Subcutaneous abdominal adipose tissue (tissue), 5 donors: ENCODE results near the gene UCP2.

Source experiments
- H3K27ac ChIP-seq: one replicate; pipeline ENCODE4 v1.7.0; 2013; ENCODE audit warnings: low read depth, mild to moderate bottlenecking, inconsistent platforms, low read length, moderate library complexity
- H3K27me3 ChIP-seq, 5 donors: one replicate each; pipeline ENCODE4 v1.7.0; 2013; ENCODE audit warnings: low read length in 5 of 5, inconsistent platforms in 1 of 5; ENCODE audit not compliant: control insufficient read depth in 5 of 5, insufficient read depth in 4 of 5
- H3K36me3 ChIP-seq, 5 donors: one replicate each; pipeline ENCODE4 v1.7.0; 2013; ENCODE audit warnings: low read length in 5 of 5; ENCODE audit not compliant: control insufficient read depth in 5 of 5, insufficient read depth in 5 of 5
- H3K4me1 ChIP-seq, 5 donors: one replicate each; pipeline ENCODE4 v1.7.0; 2013; ENCODE audit warnings: low read length in 5 of 5, mild to moderate bottlenecking in 3 of 5, moderate library complexity in 1 of 5; ENCODE audit not compliant: control insufficient read depth in 5 of 5, insufficient read depth in 5 of 5
- H3K4me3 ChIP-seq, 5 donors: one replicate each; pipeline ENCODE4 v1.7.0; 2013; ENCODE audit warnings: low read length in 5 of 5, low read depth in 1 of 5
- H3K9ac ChIP-seq, 5 donors: one replicate each; pipeline ENCODE4 v1.7.0; 2013; ENCODE audit warnings: low read length in 5 of 5, mild to moderate bottlenecking in 4 of 5, moderate library complexity in 3 of 5
- H3K9me3 ChIP-seq, 5 donors: one replicate each; pipeline ENCODE4 v1.7.0; 2013; ENCODE audit warnings: low read length in 5 of 5; ENCODE audit not compliant: control insufficient read depth in 5 of 5
- donor health status: healthy.
- donor health status: healthy.
- donor health status: healthy.
- donor health status: healthy.
- donor health status: healthy.

The UCP2 gene

GRCh38 chr11:74004046-74004695, 21.5 kb upstream of the UCP2 start:
- Histone ChIP-seq H3K27me3 (no peaks in the 10 kb centered on the region), H3K4me3 (no peak overlapping the region), H3K9ac (peak overlapping the region in 2 of 5 donors; percentile 11 to 15), H3K9me3 (no peaks in the 10 kb centered on the region), H3K36me3 (peaks cover 0 to 36% (median 12%) of the 10 kb centered on the region in 5 donors), H3K27ac (no peak overlapping the region), H3K4me1 (peaks cover 3 to 31% (median 15%) of the 10 kb centered on the region in 5 donors)

GRCh38 chr11:74002832-74003231, 20.2 kb upstream of the UCP2 start:
- Histone ChIP-seq H3K27ac (no peak overlapping the region), H3K36me3 (peaks cover 0 to 34% (median 12%) of the 10 kb centered on the region in 5 donors), H3K4me1 (peaks cover 3 to 22% (median 14%) of the 10 kb centered on the region in 5 donors), H3K27me3 (no peaks in the 10 kb centered on the region), H3K4me3 (no peak overlapping the region), H3K9me3 (no peaks in the 10 kb centered on the region), H3K9ac (no peak overlapping the region)

GRCh38 chr11:74001822-74002286, 19.2 kb upstream of the UCP2 start:
- Histone ChIP-seq H3K36me3 (peaks cover 0 to 34% (median 12%) of the 10 kb centered on the region in 5 donors), H3K4me1 (peaks cover 3 to 22% (median 14%) of the 10 kb centered on the region in 5 donors)

GRCh38 chr11:74000307-74001133, 17.9 kb upstream of the UCP2 start:
- H3K27ac ChIP-seq: no peak overlapping the region
- H3K36me3 ChIP-seq: peaks cover 0 to 33% (median 12%) of the 10 kb centered on the region in 5 donors
- H3K4me1 ChIP-seq: peaks cover 3 to 22% (median 14%) of the 10 kb centered on the region in 5 donors
- no peaks in the 10 kb centered on the region for H3K27me3 ChIP-seq
- H3K4me3 ChIP-seq: no peak overlapping the region
- no peak overlapping the region for H3K9ac ChIP-seq
- no peaks in the 10 kb centered on the region for H3K9me3 ChIP-seq

More at GRCh38 chr11:74001822-74002286, 19.2 kb upstream of the UCP2 start:
- H3K9me3 ChIP-seq: no peaks in the 10 kb centered on the region
- H3K27me3 ChIP-seq: no peaks in the 10 kb centered on the region
- no peak overlapping the region for H3K4me3 ChIP-seq
- no peak overlapping the region for H3K27ac ChIP-seq
- H3K9ac ChIP-seq: no peak overlapping the region

- peaks cover 3 to 16% (median 10%) of the 10 kb centered on the region in 5 donors for H3K4me1 ChIP-seq
- H3K27me3 ChIP-seq: no peaks in the 10 kb centered on the region
- H3K27ac ChIP-seq: no peak overlapping the region
- no peak overlapping the region for H3K9ac ChIP-seq
- H3K9me3 ChIP-seq: no peaks in the 10 kb centered on the region
- no peak overlapping the region for H3K4me3 ChIP-seq
- peaks cover 0 to 30% (median 12%) of the 10 kb centered on the region in 5 donors for H3K36me3 ChIP-seq
These were observed 17.1 kb upstream of the UCP2 start for GRCh38 chr11:73999581-74000306.

- Histone ChIP-seq H3K27ac (no peak overlapping the region), H3K4me3 (no peak overlapping the region), H3K36me3 (peaks cover 0 to 26% (median 10%) of the 10 kb centered on the region in 5 donors), H3K4me1 (peaks cover under 1 to 9% (median 2%) of the 10 kb centered on the region in 5 donors), H3K9me3 (no peaks in the 10 kb centered on the region), H3K27me3 (no peaks in the 10 kb centered on the region), H3K9ac (no peak overlapping the region)
These were observed 16.4 kb upstream of the UCP2 start for GRCh38 chr11:73998846-73999575.

GRCh38 chr11:73997120-73997770, 14.6 kb upstream of the UCP2 start:
- Histone ChIP-seq H3K9ac (no peak overlapping the region), H3K36me3 (peaks cover 0 to 9% (median 4%) of the 10 kb centered on the region in 5 donors), H3K9me3 (no peaks in the 10 kb centered on the region), H3K4me1 (peaks cover 0 to 4% (median 0%) of the 10 kb centered on the region in 5 donors), H3K27ac (no peak overlapping the region), H3K4me3 (no peak overlapping the region), H3K27me3 (no peaks in the 10 kb centered on the region)

GRCh38 chr11:73996161-73996747, 13.6 kb upstream of the UCP2 start:
- H3K27me3 ChIP-seq: no peaks in the 10 kb centered on the region
- H3K9ac ChIP-seq: no peak overlapping the region
- peaks cover 0 to 3% (median 0%) of the 10 kb centered on the region in 5 donors for H3K4me1 ChIP-seq
- no peak overlapping the region for H3K4me3 ChIP-seq
- H3K9me3 ChIP-seq: no peaks in the 10 kb centered on the region
- H3K36me3 ChIP-seq: peaks cover 0 to 4% (median 2%) of the 10 kb centered on the region in 5 donors
- no peak overlapping the region for H3K27ac ChIP-seq

GRCh38 chr11:73995731-73996130, 13.1 kb upstream of the UCP2 start:
- Histone ChIP-seq H3K4me3 (no peak overlapping the region), H3K27me3 (no peaks in the 10 kb centered on the region), H3K4me1 (peaks cover 0 to 3% (median 0%) of the 10 kb centered on the region in 5 donors), H3K9me3 (no peaks in the 10 kb centered on the region), H3K9ac (no peak overlapping the region), H3K36me3 (peaks cover 0 to 2% (median 0%) of the 10 kb centered on the region in 5 donors), H3K27ac (no peak overlapping the region)
